ENCODE data around the gene GALNT16.

- TF ChIP-seq CTCF (IDR thresholded peaks at IDR 0.05; ENCODE audit: extremely low read depth in 1 of 2, insufficient read depth in 1 of 2, low read depth in 1 of 2, low read length in 2 of 2) (no peak), MAX (IDR thresholded peaks at IDR 0.05; ENCODE audit: insufficient read depth, insufficient read length) (no peak), MYC (IDR thresholded peaks at IDR 0.05; ENCODE audit: low read depth, low read length) (no peak), JUN (IDR thresholded peaks at IDR 0.05; ENCODE audit: borderline replicate concordance, insufficient read depth, insufficient read length, low read depth) (no peak), FOS (IDR thresholded peaks at IDR 0.05; ENCODE audit: borderline replicate concordance, insufficient read depth, low read length) (no peak), POLR2A (IDR thresholded peaks at IDR 0.05; ENCODE audit: low read depth, low read length) (no peak), POLR2AphosphoS5 (IDR thresholded peaks at IDR 0.05; ENCODE audit: insufficient read depth, low read depth, low read length) (no peak), EZH2 (IDR thresholded peaks at IDR 0.05; ENCODE audit: borderline replicate concordance, low read depth, low read length, severe bottlenecking) (no peak)
These were observed 57.8 kb downstream of the GALNT16 start for GRCh38 chr14:69317780-69318179.

All from endothelial cell of umbilical vein (primary cell).